Measurements from ENCODE around the gene ODAM. TPM values are rescaled to one million over a fixed set of nuclear protein-coding genes. Genes with fewer than 3 reads are reported as not detected.

The ODAM gene
- total RNA-seq, 6 donors from 2014 or later: 1.1 to 6.5 (median 3.3) TPM; not detected in 1

DNA sequence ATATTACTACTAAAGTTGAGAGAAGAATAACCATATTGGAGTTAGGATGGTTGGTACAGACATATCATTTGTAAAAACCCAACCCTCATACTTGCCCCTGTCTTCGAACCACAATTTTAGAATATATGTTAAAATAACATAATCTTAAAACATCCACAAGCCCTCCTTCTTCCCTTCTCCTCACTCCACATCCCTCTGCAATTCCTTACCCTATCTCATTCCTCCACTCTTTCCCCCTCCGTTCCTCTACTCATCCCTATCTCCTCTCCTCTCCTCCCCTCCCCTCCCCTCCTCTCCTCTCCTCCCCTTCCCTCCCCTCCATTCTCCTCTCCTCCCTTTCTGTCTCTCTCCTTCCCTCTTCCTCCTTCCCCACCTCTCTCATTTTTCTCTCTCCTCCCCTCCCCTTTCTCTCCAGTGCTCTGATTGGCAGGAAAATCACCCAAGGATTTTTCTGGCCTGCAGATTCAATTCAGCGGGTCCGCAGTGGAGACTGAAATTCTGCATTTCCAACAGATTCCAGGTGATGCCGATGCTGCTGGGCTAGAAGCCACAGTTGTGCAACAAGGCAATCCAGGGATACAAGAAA lies 17.4 kb upstream of the ODAM start:
- Histone ChIP-seq H3K27ac (no peak overlapping the region), H3K9me3 (no peaks in the 10 kb centered on the region), H3K36me3 (no peaks in the 10 kb centered on the region), H3K4me3 (no peak overlapping the region), H3K4me1 (no peaks in the 10 kb centered on the region), H3K27me3 (no peaks in the 10 kb centered on the region)
- ATAC-seq (ENCODE audit: low FRiP score in 2 of 2) (no peak), DNase-seq (no peak)
- TF ChIP-seq, protein P1, sequence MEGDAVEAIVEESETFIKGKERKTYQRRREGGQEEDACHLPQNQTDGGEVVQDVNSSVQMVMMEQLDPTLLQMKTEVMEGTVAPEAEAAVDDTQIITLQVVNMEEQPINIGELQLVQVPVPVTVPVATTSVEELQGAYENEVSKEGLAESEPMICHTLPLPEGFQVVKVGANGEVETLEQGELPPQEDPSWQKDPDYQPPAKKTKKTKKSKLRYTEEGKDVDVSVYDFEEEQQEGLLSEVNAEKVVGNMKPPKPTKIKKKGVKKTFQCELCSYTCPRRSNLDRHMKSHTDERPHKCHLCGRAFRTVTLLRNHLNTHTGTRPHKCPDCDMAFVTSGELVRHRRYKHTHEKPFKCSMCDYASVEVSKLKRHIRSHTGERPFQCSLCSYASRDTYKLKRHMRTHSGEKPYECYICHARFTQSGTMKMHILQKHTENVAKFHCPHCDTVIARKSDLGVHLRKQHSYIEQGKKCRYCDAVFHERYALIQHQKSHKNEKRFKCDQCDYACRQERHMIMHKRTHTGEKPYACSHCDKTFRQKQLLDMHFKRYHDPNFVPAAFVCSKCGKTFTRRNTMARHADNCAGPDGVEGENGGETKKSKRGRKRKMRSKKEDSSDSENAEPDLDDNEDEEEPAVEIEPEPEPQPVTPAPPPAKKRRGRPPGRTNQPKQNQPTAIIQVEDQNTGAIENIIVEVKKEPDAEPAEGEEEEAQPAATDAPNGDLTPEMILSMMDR (IDR thresholded peaks at IDR 0.05): no peak
- TF ChIP-seq POLR2AphosphoS5 (IDR thresholded peaks at IDR 0.05): no peak
- TF ChIP-seq POLR2A (IDR thresholded peaks at IDR 0.05): no peak
- no peak for TF ChIP-seq EP300 (IDR thresholded peaks at IDR 0.05)
- 83 to 90% methylated on average over 5 of the region's 5 CpGs for WGBS, 2 donors

DNA sequence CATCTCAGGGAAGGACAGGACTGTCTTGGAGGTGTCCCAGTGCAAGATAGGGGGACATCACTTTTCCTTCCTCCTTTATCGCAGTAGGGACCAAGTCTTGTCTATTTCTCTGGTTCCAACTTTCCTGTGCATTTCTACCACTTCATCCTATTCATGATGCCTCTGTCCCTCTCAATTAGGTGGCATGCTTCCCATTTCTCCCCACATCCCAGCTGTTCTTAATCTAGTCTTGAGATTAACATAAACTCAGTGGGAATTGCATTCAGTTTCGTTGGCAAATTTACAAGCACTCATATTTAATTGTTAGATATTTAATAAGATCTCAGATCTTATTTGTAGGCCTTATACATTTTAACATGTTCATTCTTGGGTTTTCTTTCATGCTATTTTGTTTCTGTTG lies 15.7 kb upstream of the ODAM start:
- Histone ChIP-seq H3K4me1 (no peaks in the 10 kb centered on the region), H3K27me3 (no peaks in the 10 kb centered on the region), H3K9me3 (no peaks in the 10 kb centered on the region), H3K4me3 (no peak overlapping the region), H3K36me3 (no peaks in the 10 kb centered on the region), H3K27ac (no peak overlapping the region)
- no peak for TF ChIP-seq POLR2AphosphoS5 (IDR thresholded peaks at IDR 0.05)
- no peak for TF ChIP-seq EP300 (IDR thresholded peaks at IDR 0.05)
- no peak for TF ChIP-seq POLR2A (IDR thresholded peaks at IDR 0.05)
- TF ChIP-seq, protein P1 (IDR thresholded peaks at IDR 0.05): no peak
- DNase-seq (no peak), ATAC-seq (ENCODE audit: low FRiP score in 2 of 2) (no peak)
- 59 to 73% methylated on average over 2 of the region's 2 CpGs for WGBS, 2 donors

DNA sequence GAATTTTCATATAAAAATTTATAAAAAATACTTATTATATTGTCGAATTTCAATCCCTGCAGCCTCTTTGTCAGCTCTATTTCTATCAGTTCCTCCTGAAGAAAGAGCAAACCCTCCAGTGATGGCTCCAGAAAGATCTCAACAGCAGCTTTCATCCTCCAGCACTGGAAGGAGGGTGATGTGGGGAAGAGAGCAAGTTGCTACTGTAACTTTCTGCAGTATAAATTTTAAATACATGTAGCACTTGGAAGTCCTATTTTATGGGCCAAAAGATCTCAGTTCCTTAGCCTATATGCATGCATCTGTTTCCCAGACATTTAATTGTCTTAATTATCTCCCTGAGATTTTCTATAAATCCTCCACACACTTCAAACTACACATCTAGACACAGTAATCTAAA lies 13.7 kb upstream of the ODAM start:
- TF ChIP-seq POLR2A (IDR thresholded peaks at IDR 0.05): no peak
- TF ChIP-seq EP300 (IDR thresholded peaks at IDR 0.05): no peak
- TF ChIP-seq POLR2AphosphoS5 (IDR thresholded peaks at IDR 0.05): no peak
- TF ChIP-seq, protein P1 (IDR thresholded peaks at IDR 0.05): no peak
- Histone ChIP-seq H3K27me3 (no peaks in the 10 kb centered on the region), H3K36me3 (no peaks in the 10 kb centered on the region), H3K9me3 (no peaks in the 10 kb centered on the region), H3K27ac (no peak overlapping the region), H3K4me3 (no peak overlapping the region), H3K4me1 (no peaks in the 10 kb centered on the region)
- WGBS, 2 donors: 47 to 51% methylated on average over 1 of the region's 1 CpG
- no peak for DNase-seq
- ATAC-seq (ENCODE audit: low FRiP score in 2 of 2): no peak

DNA sequence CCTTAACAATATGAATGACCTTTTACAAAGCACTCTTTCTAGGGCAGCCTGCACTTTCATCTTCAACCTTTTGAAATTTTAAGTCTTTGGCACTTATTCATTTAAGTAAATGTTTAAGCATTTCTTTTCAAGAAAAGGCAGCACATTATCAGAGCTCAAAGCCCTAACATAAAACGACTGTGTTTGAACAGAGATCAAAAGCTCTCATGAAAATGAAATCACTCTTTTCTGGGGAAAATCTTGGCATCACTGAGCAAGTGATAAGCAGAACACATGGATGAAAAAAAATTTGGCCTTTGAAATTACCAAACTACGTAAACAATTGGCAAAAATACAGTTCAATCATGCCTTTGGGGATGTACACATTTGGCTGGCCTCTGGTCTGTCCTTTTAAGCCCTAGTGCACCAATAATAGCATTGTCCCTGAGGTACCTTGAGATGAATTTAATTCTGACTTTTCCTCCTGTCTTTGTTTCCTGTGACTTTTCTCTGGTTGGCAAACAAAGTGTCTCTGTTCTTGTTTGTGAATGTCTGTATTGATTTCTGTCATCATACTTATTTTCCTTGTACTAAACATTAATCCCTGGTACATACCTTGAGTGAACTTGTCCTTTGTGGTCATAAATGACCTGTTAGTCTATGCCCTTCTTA lies 12.9 kb upstream of the ODAM start:
- TF ChIP-seq, protein P1 (IDR thresholded peaks at IDR 0.05): no peak
- TF ChIP-seq EP300 (IDR thresholded peaks at IDR 0.05): no peak
- no peak for TF ChIP-seq POLR2AphosphoS5 (IDR thresholded peaks at IDR 0.05)
- TF ChIP-seq POLR2A (IDR thresholded peaks at IDR 0.05): no peak
- Histone ChIP-seq H3K36me3 (no peaks in the 10 kb centered on the region), H3K4me1 (no peaks in the 10 kb centered on the region), H3K9me3 (no peaks in the 10 kb centered on the region), H3K4me3 (no peak overlapping the region), H3K27me3 (no peaks in the 10 kb centered on the region), H3K27ac (no peak overlapping the region)
- ATAC-seq (ENCODE audit: low FRiP score in 2 of 2) (no peak), DNase-seq (no peak)
- WGBS, 2 donors: 20 to 41% methylated on average over 2 of the region's 2 CpGs

All from upper lobe of left lung (tissue), 6 donors.